ENCODE data around the gene F5.

Gene F5

DNA sequence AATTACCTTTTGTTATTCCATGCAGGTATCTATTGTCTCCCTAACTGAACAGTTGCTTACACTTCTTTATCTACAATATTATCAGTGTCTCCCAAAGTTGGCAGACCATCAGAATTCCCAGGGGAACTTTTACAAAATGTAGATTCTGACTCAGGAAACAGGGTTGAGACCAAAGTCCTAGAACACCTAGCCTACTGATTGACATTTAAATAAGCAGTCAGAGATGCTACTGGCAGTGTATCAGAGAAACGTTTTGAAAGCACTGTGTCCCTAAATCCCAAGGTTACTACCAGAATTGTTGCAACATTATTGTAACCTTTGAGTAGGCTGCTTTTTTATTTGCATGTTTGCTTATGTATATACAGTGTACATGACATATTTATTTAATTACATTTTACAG lies 1.8 kb upstream of the F5 start:
- TF ChIP-seq, protein P1, sequence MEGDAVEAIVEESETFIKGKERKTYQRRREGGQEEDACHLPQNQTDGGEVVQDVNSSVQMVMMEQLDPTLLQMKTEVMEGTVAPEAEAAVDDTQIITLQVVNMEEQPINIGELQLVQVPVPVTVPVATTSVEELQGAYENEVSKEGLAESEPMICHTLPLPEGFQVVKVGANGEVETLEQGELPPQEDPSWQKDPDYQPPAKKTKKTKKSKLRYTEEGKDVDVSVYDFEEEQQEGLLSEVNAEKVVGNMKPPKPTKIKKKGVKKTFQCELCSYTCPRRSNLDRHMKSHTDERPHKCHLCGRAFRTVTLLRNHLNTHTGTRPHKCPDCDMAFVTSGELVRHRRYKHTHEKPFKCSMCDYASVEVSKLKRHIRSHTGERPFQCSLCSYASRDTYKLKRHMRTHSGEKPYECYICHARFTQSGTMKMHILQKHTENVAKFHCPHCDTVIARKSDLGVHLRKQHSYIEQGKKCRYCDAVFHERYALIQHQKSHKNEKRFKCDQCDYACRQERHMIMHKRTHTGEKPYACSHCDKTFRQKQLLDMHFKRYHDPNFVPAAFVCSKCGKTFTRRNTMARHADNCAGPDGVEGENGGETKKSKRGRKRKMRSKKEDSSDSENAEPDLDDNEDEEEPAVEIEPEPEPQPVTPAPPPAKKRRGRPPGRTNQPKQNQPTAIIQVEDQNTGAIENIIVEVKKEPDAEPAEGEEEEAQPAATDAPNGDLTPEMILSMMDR (IDR thresholded peaks at IDR 0.05) = no peak
- Histone ChIP-seq H3K4me3 (no peak overlapping the region), H3K9me3 (no peaks in the 10 kb centered on the region), H3K27ac (no peak overlapping the region), H3K36me3 (no peaks in the 10 kb centered on the region), H3K4me1 (peaks cover 0 to 6% (median 4%) of the 10 kb centered on the region in 4 donors), H3K27me3 (peaks cover 0 to 17% of the 10 kb centered on the region in 2 donors)
- no peak for DNase-seq
- intact Hi-C loops (cut with DNase I; ENCODE audit: low total_unique reads) = no loop called here

DNA sequence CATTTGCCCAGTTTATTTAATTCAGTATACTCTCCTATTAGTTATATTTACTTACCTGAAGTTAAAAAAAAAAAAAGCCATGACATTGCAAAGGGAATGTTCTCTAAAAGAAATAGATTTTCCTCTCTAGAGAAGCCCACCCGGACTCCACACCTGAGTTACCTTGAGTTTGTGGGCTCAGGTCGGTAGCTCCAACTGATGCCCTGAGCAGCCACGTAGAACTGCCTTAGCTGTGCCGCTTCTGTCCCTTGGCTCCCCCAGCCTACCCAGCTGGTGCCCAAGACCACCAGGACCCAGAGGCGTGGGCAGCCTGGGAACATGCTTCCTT lies 250 bp downstream of the F5 start:
- intact Hi-C loops (cut with DNase I; ENCODE audit: low total_unique reads) = no loop called here
- H3K4me3 ChIP-seq = no peak overlapping the region
- no peak for DNase-seq

DNA sequence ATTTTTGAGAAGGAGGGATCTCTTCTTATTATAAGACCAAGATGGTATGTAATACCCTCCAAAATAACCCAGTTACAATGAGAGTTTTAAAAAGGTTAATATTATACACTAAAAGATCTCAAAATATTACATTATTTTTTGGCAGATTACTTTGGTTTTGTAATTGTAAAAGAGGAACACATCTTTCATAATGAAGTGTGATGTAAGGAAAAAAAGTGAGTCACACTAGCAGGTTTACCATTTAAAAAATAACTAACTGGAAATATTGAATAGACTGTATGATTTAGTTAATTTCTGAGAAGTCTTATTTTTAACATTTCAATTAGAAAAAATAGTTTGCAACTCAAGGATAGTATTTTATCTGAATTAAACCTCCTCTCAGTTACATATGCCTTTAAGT lies 1.1 kb downstream of the F5 start:
- TF ChIP-seq, protein P1 (IDR thresholded peaks at IDR 0.05) = no peak
- H3K9me3 ChIP-seq = no peaks in the 10 kb centered on the region
- H3K27ac ChIP-seq = no peak overlapping the region
- peaks cover 0 to 21% of the 10 kb centered on the region in 2 donors for H3K27me3 ChIP-seq
- intact Hi-C loops (cut with DNase I; ENCODE audit: low total_unique reads) = no loop called here
- no peak overlapping the region for H3K4me3 ChIP-seq
- H3K4me1 ChIP-seq = peaks cover 0 to 6% (median 4%) of the 10 kb centered on the region in 4 donors
- DNase-seq = no peak
- H3K36me3 ChIP-seq = no peaks in the 10 kb centered on the region

More for the DNA sequence above, 250 bp downstream of the F5 start:
- H3K9me3 ChIP-seq = no peaks in the 10 kb centered on the region
- peaks cover 0 to 20% of the 10 kb centered on the region in 2 donors for H3K27me3 ChIP-seq
- TF ChIP-seq, protein P1 (IDR thresholded peaks at IDR 0.05) = no peak
- H3K27ac ChIP-seq = no peak overlapping the region
- H3K36me3 ChIP-seq = no peaks in the 10 kb centered on the region
- peaks cover 0 to 6% (median 4%) of the 10 kb centered on the region in 4 donors for H3K4me1 ChIP-seq

DNA sequence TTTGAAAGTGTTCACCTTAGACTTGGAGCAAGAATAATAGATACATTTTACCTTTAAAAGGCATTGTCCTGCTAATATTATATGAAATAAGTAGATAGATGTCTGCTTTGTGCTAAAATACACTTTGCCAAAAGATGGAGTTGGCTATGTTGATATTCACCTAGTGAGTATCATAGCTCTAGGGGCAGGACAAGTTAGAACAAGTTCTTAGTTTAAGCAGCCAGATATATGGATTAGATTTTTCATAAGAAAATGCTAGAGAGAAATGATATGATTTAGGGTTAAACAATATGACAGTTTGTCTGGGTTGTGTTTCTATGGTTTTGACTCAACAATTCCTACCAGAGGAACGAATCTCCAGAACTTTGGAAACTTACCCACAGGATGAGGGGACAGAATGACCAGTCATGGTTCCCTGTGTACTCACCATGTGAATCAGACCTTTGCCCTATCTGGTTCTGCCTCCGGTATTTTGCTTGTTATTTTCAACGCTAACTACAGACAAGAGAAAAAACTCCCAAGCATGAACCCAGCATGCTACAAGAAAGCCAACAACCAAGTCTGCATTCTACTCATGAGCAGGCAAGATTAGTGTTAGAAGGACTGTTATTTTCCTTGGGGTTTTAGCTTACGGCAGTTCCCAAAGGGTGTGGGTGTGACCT lies 1.7 kb downstream of the F5 start:
- Histone ChIP-seq H3K36me3 (no peaks in the 10 kb centered on the region), H3K9me3 (no peaks in the 10 kb centered on the region), H3K27me3 (peaks cover 0 to 21% of the 10 kb centered on the region in 2 donors), H3K27ac (no peak overlapping the region), H3K4me1 (peaks cover 0 to 6% (median 4%) of the 10 kb centered on the region in 4 donors), H3K4me3 (no peak overlapping the region)
- TF ChIP-seq, protein P1 (IDR thresholded peaks at IDR 0.05) = no peak
- no peak for DNase-seq
- intact Hi-C loops (cut with DNase I; ENCODE audit: low total_unique reads) = no loop called here

DNA sequence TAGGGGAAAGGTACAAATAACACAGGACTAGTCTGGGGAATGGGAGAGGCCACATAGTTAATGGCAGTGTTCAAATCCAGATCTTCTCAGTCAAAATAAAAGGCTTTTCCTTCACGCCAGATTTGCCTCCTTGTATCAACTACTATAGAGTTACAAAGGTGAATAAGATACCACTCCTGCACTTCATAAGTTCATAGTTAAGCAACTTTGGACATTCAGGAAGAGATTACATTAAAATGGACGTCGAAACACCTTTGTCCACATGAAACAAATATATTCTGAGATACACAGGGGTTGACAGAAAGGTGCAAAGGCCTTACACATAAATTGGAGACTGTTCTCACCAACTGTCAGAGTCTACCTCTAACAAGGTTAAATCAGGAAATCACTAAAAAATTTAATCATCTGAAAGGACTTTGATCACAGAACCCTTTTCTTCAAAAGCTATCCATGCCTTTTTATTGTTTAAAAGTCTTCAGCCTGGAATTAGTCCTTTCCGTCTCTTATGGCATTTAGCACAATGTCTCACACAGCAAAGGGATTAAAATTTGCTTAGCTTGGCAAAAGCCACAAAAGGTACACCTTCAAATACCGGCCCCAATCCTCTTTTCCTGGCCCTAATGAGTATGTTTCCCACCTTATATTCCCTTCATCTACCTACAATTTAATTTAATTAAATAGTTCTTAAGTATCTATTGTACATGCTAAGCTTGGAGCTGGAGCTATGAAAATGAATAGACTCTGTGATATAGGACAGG lies 8.1 kb downstream of the F5 start:
- TF ChIP-seq, protein P1 (IDR thresholded peaks at IDR 0.05) = no peak
- H3K9me3 ChIP-seq = no peaks in the 10 kb centered on the region
- no peak overlapping the region for H3K27ac ChIP-seq
- DNase-seq = no peak
- peaks cover 0 to 9% of the 10 kb centered on the region in 2 donors for H3K27me3 ChIP-seq
- no peaks in the 10 kb centered on the region for H3K4me1 ChIP-seq
- intact Hi-C loops (cut with DNase I; ENCODE audit: low total_unique reads) = no loop called here
- H3K36me3 ChIP-seq = no peaks in the 10 kb centered on the region
- no peak overlapping the region for H3K4me3 ChIP-seq

Data from tibial artery (tissue), 4 donors.